Calu3 (cell line): ENCODE measurements around the gene APCDD1L. TPM values are rescaled to one million over a fixed set of nuclear protein-coding genes. Genes with fewer than 3 reads are reported as not detected.

Experiments used
- BruUV-seq: library from RNA; stranded (reverse); fragments of 400-500 nt; replicated peaks from 2 replicates; lab custom pipeline; 2021; lab: Mats Ljungman, UMichigan
- CTCF ChIA-PET: fragments of 300-600 bp; sonication (Branson Sonifier 250); formaldehyde crosslinking; loops from one replicate; lab custom pipeline; 2022; ENCODE audit warnings: antibody characterized with exemption; lab: Charles Lee
- DNase-seq: peaks from one replicate; pipeline ENCODE4 v3.0.0; 2022
- H3K27ac Mint-ChIP-seq: one replicate; pipeline ENCODE4 v1.8.0; 2022; ENCODE audit warnings: mixed read lengths; ENCODE audit not compliant: unreplicated experiment
- H3K27me3 Mint-ChIP-seq: one replicate; pipeline ENCODE4 v1.8.0; 2022; ENCODE audit warnings: mixed read lengths; ENCODE audit not compliant: unreplicated experiment
- H3K36me3 Mint-ChIP-seq: one replicate; pipeline ENCODE4 v1.8.0; 2022; ENCODE audit warnings: mild to moderate bottlenecking, moderate library complexity, mixed read lengths; ENCODE audit not compliant: insufficient read depth, unreplicated experiment
- H3K4me1 Mint-ChIP-seq: one replicate; pipeline ENCODE4 v1.8.0; 2022; ENCODE audit warnings: mild to moderate bottlenecking, low read depth, mixed read lengths; ENCODE audit not compliant: unreplicated experiment
- H3K4me3 Mint-ChIP-seq: one replicate; pipeline ENCODE4 v1.8.0; 2022; ENCODE audit warnings: mild to moderate bottlenecking, low read depth, moderate library complexity, mixed read lengths; ENCODE audit not compliant: unreplicated experiment
- H3K9me3 Mint-ChIP-seq: one replicate; pipeline ENCODE4 v1.8.0; 2022; ENCODE audit warnings: low read depth, mixed read lengths; ENCODE audit not compliant: unreplicated experiment
- CTCF ChIP-seq: fragments of 200-600 bp; IDR thresholded peaks from one replicate; pipeline ENCODE4 v1.8.0; 2022; ENCODE audit warnings: antibody characterized with exemption; ENCODE audit not compliant: unreplicated experiment
- intact Hi-C: fragments of 100-400 bp; cut with micrococcal nuclease; formaldehyde crosslinking; loops from one replicate; pipeline ENCODE4 v1.10.0; 2022; ENCODE audit not compliant: unreplicated experiment
- total RNA-seq: library from RNA; stranded (reverse); gene quantifications from 2 replicates; pipeline ENCODE4 v1.2.3, GENCODE V29; 2022

The APCDD1L gene
- total RNA-seq, 1 experiment from 2014 or later: not detected

GRCh38 chr20:58518896-58519593, 3.8 kb upstream of the APCDD1L start:
- intact Hi-C loops: no loop called here
- H3K4me1 Mint-ChIP-seq: peaks cover 15% of the 10 kb centered on the region
- H3K9me3 Mint-ChIP-seq: no peaks in the 10 kb centered on the region
- H3K27ac Mint-ChIP-seq: no peak overlapping the region
- BruUV-seq: no TSS peak
- H3K4me3 Mint-ChIP-seq: no peak overlapping the region
- DNase-seq: no peak
- CTCF ChIA-PET: no interaction called here
- H3K36me3 Mint-ChIP-seq: no peaks in the 10 kb centered on the region
- TF ChIP-seq CTCF: no peak
- peaks cover 90% of the 10 kb centered on the region for H3K27me3 Mint-ChIP-seq

- CTCF ChIA-PET: no interaction called here
- TF ChIP-seq CTCF: no peak
- peaks cover 15% of the 10 kb centered on the region for H3K4me1 Mint-ChIP-seq
- no peak overlapping the region for H3K4me3 Mint-ChIP-seq
- H3K27me3 Mint-ChIP-seq: peaks cover 83% of the 10 kb centered on the region
- no peak for DNase-seq
- BruUV-seq: no TSS peak
- H3K27ac Mint-ChIP-seq: no peak overlapping the region
- no peaks in the 10 kb centered on the region for H3K36me3 Mint-ChIP-seq
- H3K9me3 Mint-ChIP-seq: no peaks in the 10 kb centered on the region
- intact Hi-C loops: no loop called here
These were observed 3.2 kb upstream of the APCDD1L start for GRCh38 chr20:58518387-58518786.

GRCh38 chr20:58514321-58515232, 622 bp downstream of the APCDD1L start:
- BruUV-seq: no TSS peak
- no peak overlapping the region for H3K4me3 Mint-ChIP-seq

More at GRCh38 chr20:58514321-58515232, 622 bp downstream of the APCDD1L start:
- H3K9me3 Mint-ChIP-seq: no peaks in the 10 kb centered on the region
- TF ChIP-seq CTCF: no peak
- H3K4me1 Mint-ChIP-seq: peaks cover 6% of the 10 kb centered on the region
- H3K36me3 Mint-ChIP-seq: no peaks in the 10 kb centered on the region
- no peak overlapping the region for H3K27ac Mint-ChIP-seq
- DNase-seq: no peak
- intact Hi-C loops: no loop called here
- CTCF ChIA-PET: no interaction called here
- peaks cover 49% of the 10 kb centered on the region for H3K27me3 Mint-ChIP-seq
